GM19035 (cell line): ENCODE data around the gene RILPL2.
"Not testable (repeated sequence)": the region's sequence is repeated elsewhere in the genome, so short reads cannot be mapped to it uniquely, and the experiment has no call there.

Source experiments
- ATAC-seq: cut with Tn5 transposase; IDR thresholded peaks from one replicate; pipeline ENCODE4 v1.9.1; 2021; ENCODE audit not compliant: unreplicated experiment

Gene RILPL2

DNA sequence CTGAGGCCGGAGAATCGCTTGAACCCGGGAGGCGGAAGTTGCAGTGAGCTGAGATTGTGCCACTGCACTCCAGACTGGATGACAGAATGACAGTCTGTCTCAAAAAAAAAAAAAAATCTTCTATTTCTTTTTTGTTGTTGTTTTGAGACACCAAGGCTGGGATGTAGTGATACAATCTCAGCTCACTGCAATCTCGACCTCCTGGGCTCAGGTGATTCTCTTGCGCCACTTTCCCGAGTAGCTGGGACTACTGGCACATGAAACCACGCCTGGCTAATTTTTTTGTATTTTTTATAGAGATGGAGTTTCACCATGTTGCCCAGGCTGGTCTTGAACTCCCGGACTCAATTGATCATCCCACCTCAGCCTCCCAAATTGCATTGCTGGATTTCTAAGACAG lies 14.2 kb upstream of the RILPL2 start:
- no peak for ATAC-seq

DNA sequence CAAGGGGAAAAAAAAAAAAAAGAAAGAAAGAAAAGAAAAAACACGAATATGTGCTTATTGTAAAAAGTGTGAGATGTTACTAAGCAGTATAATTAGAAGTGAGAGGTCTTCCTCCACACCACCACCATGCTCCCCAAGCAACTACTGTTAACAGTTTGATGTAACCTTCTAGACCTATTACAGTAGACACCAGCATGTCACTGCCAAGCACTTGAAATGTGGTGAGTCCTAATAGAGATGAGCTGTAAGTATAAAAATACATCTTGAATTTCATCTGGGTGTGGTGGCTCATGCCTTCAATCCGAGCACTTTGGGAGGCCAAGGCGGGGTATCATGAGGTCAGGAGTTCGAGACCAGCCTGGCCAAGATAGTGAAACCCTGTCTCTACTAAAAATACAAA lies 13.4 kb upstream of the RILPL2 start:
- ATAC-seq = no peak

DNA sequence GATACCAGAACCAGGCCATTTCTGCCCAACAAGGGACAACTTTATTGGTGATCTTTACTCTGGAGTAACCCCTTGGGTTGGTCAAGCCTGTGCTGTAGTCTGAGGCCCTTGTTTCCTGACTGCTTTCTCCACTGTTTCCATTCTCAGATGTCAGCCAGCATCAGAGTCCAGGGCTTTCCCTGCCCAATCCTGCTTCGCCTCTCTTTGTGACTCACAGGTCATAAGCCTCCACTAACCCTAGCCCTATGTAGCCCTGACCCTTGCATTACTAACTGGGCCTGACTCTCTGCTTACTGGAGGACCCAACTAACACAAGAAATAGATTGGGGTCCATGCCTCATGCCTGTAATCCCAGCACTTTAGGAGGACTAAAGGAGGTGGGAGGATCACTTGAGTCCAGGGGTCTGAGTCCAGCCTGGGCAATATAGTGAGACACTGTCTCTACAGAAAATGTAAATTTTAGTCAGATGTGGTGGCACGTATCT lies 12.8 kb upstream of the RILPL2 start:
- no peak for ATAC-seq

DNA sequence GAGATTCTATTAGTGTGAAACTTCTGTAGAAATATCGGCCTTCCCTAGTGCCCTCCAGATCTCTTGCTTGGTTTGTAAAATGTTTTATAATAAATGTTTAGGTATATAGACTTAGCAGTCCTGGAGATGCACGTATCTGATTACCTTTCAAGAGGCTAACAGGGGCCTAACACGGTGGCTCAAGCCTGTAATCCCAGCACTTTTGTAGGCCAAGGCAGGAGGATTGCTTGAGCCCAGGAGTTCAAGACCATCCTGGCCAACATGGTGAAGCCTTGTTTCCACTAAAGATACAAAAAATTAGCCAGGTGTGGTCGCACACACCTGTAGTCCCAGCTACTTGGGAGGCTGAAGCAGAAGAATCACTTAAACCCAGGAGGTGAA lies 9.8 kb upstream of the RILPL2 start:
- no peak for ATAC-seq

DNA sequence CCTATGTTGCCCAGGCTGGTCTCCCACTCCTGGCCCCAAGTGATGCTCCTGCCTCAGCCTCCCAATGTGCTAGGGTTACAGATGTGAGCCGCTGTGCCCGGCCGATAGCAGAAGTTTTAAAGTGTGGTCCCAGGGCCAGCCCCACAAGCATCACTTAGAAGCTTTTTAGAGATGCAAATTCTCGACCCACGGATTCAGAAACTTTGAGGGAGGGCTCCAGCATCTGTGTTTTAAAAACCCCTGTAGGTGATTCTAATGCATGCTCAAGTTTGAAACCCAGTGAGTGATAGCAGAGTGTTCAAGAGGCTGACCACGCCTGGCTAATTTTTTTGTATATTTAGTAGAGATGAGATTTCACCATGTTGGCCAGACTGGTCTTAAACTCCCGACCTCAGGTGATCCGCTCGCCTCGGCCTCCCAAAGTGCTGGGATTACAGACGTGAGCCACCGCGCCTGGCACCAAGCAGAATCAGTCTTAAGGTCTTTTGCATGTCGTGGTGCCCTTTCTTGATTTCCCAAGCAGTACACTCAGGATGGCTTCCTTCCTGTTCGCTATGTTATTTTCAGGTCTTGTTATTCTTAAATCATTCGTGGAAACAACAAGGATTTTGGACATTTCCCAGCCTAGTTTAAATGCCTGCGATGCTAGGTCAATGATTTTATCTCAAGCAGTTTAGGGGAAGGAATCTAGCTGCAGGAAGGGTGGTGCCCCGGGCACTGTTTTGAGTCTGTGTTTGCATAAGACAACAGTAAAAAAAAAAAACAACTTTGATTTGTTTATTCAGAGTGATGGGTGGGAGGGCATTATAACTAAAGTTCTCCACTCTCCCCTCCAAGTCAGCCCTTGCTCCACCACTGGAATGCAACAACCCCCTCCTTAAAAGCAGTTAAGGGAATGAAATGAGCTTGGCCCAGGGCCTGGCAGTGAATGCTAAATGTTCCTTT lies 9.2 kb upstream of the RILPL2 start:
- no peak for ATAC-seq

- no peak for ATAC-seq
Measured at GRCh38 chr12:123444092-123445026, 7.9 kb upstream of the RILPL2 start.

DNA sequence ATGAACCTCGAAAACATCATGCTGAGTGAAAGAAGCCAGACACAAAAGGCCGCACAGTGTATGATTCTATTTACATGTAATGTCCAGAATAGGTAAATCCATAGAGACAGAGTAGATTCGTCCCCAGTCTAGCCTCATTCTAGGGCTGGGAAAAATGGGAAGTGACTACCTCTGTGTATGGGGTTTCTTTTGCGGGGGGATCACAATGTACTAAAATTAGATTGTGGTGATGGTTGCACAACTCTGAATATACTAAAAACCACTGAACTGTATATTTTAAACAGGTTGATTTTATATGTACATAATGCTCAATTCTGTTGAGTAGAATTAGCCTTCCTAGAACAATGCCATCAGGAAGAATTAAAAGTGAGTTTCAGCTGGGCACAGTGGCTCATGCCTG lies 6.3 kb upstream of the RILPL2 start:
- ATAC-seq = no peak

DNA sequence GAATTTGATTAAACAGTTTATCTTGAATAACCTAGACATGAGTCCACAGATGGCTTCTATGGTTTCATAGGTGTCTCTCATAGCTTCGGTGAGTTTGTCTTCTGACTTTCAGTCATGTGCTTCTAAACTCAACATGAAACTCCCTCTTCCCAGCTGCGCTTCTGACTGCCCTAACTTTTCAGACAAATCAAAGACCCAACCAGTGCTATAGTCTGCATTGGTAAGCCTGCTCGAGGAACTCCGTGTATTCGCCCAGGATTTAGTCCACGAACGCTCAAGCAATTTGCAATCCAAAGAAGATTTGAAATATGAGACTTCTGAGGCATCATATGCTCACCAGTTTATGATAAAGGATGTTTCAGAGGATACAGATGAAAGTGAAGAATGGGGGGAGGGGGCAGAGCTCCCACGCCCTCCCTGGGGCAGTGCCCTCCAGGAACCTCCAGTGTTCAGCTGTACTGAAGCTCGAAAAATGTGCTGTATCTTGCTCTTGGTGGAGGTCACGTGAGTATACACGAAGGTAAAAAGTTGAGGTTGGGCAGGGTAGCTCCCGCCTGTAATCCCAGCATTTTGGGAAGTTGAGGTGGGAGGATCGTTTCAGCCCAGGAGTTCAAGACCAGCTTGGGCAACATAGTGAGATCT lies 5.2 kb upstream of the RILPL2 start:
- ATAC-seq = peak; percentile 49

DNA sequence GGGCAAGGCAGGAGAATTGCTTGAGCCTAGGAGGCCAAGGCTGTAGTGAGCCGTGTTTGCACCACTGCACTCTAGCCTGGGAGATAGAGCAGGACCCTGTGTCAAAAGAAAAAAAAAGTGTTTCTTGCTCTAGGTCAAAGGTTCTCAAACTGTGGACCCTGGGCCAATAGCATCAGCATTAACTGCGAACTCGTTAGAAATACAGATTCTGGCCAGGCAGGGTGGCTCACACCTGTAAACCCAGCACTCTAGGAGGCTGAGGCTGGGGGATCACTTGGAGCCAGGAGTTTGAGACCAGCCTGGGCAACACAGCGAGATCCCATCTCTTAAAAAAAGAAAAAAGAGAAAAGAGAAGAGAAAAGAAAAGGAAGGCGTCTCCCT lies 858 bp downstream of the RILPL2 start:
- no peak for ATAC-seq

DNA sequence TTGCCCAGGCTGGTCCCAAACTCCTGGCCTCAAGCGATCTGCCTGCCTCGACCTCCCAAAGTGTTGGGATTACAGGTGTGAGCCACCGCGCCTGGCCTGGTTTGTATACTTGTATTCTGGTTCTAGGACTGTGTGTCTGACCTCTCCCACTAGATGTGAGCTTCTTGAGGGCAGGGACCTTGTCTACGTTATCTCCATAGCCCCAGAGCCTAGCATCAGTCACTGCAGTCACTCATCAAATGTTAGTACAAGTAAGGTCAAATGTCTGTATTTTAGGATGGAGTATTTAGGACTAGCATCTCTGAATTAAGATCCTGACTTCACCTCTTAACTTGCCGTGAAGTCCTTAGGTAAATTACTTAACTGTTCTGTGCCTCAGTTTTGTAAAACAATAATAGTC lies 2.9 kb downstream of the RILPL2 start:
- ATAC-seq = no peak

- not testable (repeated sequence) for ATAC-seq
Measured at GRCh38 chr12:123431951-123432817, 4.3 kb downstream of the RILPL2 start.

- ATAC-seq = not testable (repeated sequence)
Measured at GRCh38 chr12:123429101-123429500, 7.4 kb downstream of the RILPL2 start.

GRCh38 chr12:123428591-123428990 lies 7.9 kb downstream of the RILPL2 start:
- ATAC-seq = no peak

GRCh38 chr12:123427036-123427769 lies 9.3 kb downstream of the RILPL2 start:
- ATAC-seq = peak; percentile 92

DNA sequence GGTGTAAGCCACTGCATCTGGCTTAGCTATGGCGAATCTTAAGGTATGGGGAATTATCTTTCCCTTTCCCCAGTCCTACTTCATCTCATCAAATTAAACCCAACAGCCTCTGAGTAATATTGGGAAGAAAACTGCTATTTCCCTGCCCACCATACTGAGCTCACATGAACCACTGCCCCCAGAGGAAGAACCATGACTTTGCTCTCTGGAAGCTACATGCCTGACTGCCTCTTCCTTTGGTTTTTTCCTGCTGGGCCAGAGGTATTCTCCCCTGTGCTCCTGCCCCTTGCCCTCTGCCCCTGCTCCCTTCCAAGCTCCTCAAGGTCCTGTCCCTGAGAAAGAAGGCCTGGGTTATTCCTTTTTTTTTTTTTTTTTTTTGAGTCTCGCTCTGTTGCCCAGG lies 15.2 kb downstream of the RILPL2 start:
- no peak for ATAC-seq

DNA sequence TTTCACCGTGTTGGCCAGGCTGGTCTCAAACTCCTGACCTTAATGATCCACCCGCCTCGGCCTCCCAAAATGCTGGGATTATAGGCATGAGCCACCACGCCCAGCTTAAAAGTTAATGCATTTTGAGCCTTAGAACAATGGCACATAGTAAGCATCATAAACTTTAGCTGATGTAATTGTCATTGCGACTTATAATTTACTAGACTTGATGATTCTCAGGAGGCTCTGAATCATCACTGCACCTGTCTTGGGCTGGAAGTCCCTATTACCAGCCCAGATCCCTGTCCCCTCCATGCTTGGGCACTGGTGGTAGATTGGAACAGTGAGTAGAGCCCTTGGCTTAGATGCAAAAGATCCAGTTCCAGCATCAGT lies 26.5 kb downstream of the RILPL2 start:
- ATAC-seq = no peak

GRCh38 chr12:123409284-123410040 lies 27.0 kb downstream of the RILPL2 start:
- not testable (repeated sequence) for ATAC-seq

DNA sequence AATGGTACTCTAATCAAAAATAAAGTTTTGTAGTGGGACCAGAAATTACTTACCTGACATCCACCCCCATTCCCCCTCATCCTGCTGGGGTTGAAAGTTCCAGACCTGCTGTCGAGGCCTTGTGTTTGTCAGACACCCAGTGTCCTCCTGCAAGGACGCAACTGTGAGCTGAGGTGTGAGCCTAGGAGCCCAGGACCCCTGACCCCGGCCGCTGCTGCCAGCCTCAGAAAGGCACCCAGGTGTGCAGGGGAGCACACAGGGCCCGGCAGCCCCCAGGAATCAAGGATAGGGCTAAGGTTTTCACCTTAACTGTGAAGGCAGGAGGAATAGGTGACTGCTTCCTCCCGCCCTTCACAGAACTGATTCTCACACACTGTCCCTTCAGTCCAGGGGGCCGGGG lies 27.9 kb downstream of the RILPL2 start:
- ATAC-seq = not testable (repeated sequence)

- not testable (repeated sequence) for ATAC-seq
Measured at GRCh38 chr12:123407934-123408333, 28.6 kb downstream of the RILPL2 start.
